Mucosa of descending colon (tissue), 3 donors: ENCODE results near the gene SH3BP1. TPM values are rescaled to one million over a fixed set of nuclear protein-coding genes. Genes with fewer than 3 reads are reported as not detected.

Experiments used
- ATAC-seq: fragments of 200-7000 bp; cut with Tn5 transposase; one replicate; pipeline ENCODE4 v1.9.1; 2020; ENCODE audit warnings: mild to moderate bottlenecking, moderate library complexity
- DNase-seq, 3 donors: peaks; one replicate each; pipeline ENCODE4 v3.0.0-alpha.2; 2020
- H3K36me3 ChIP-seq: fragments of 200-600 bp; one replicate; pipeline ENCODE4 v1.8.0; 2021; ENCODE audit warnings: low read depth, mild to moderate bottlenecking
- H3K4me1 ChIP-seq: fragments of 200-600 bp; one replicate; pipeline ENCODE4 v1.8.0; 2021; ENCODE audit warnings: low read depth, mild to moderate bottlenecking
- H3K4me3 ChIP-seq: fragments of 200-600 bp; one replicate; pipeline ENCODE4 v1.8.0; 2021; ENCODE audit warnings: mild to moderate bottlenecking
- H3K9me3 ChIP-seq: fragments of 200-600 bp; one replicate; pipeline ENCODE4 v1.8.0; 2021; ENCODE audit warnings: mild to moderate bottlenecking
- intact Hi-C, 2 donors: fragments of 100-400 bp; cut with DNase I in 1 of 2; cut with micrococcal nuclease in 1 of 2; formaldehyde crosslinking; loops; one replicate each; pipeline versions ENCODE4 v1.11.0 to v1.11.1; 2022; cut with DNase I, micrococcal nuclease
- total RNA-seq, 3 donors: library from RNA; stranded (reverse); fragmentation: NEBNext Ultra II Directional in 2 of 3; extraction: Animal tissue kit (Norgen Biotek cat#: 25700) in 2 of 3; gene quantifications; one replicate each; pipeline versions ENCODE4 v1.2.1 to v1.2.4, GENCODE V29; 2021 to 2023
- TF ChIP-seq, protein P1 (sequence below): fragments of 200-600 bp; IDR thresholded peaks from one replicate; pipeline ENCODE4 v1.8.0; 2022; ENCODE audit warnings: antibody characterized with exemption, mild to moderate bottlenecking
- donor health status: DM: no; HTN: no; CAD: no; lungs with moderate emphysema.
- donor health status: DM: no; HTN: no; CAD: no.
- donor health status: DM: no; HTN: yes; CAD: no.

The SH3BP1 gene
- total RNA-seq, 3 donors from 2014 or later, result 48.8 to 98.2 (median 96.6) TPM

DNA sequence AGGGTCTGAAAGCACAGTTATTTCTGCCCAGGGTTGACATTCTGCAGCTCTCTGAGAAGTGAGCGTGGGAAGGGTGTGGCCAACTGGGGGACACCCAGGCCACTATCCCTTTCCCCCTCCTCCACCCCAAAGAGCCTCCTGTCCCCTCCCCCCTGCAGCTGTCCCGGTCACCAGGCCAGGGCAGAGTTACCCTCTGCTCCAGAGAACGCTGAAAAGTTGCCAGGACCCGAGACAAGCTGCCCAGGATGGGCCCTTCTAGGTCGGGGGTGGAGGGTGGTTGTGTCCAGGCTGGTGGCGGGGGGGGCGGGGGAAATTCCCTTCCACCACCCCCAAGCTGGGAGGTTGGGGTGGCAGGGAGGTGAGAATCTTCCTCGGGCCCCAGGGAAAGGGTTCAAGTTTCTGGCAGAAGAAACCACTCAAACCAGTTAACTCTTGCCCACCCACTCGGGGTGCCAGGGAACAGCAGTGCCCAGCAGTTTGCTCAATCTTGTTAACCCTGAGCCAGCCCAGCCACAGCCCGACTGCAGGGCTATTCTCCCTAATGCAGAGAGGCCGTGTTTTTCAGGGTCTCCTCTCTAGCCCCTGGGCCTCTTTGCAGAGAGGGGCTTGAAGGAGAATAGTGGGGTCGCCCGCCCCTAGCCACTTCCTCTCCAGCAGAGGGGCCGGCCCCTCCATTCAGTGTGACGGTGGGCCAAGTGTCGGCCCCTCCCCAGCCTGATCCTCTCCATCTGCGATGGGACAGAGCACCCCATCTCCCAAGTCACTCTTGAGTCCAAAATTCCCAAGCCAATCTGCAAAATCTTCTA is 36.7 kb downstream of the SH3BP1 start:
- peaks cover 45% of the 10 kb centered on the region for H3K4me1 ChIP-seq
- intact Hi-C loops, result no loop called here
- TF ChIP-seq, protein P1, sequence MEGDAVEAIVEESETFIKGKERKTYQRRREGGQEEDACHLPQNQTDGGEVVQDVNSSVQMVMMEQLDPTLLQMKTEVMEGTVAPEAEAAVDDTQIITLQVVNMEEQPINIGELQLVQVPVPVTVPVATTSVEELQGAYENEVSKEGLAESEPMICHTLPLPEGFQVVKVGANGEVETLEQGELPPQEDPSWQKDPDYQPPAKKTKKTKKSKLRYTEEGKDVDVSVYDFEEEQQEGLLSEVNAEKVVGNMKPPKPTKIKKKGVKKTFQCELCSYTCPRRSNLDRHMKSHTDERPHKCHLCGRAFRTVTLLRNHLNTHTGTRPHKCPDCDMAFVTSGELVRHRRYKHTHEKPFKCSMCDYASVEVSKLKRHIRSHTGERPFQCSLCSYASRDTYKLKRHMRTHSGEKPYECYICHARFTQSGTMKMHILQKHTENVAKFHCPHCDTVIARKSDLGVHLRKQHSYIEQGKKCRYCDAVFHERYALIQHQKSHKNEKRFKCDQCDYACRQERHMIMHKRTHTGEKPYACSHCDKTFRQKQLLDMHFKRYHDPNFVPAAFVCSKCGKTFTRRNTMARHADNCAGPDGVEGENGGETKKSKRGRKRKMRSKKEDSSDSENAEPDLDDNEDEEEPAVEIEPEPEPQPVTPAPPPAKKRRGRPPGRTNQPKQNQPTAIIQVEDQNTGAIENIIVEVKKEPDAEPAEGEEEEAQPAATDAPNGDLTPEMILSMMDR, result no peak
- peaks cover 3% of the 10 kb centered on the region for H3K36me3 ChIP-seq
- DNase-seq (peak; percentile 43 to 70 (median 62)), ATAC-seq (peak; percentile 1)
- H3K9me3 ChIP-seq, result no peaks in the 10 kb centered on the region
- H3K4me3 ChIP-seq, result peak overlapping the region; percentile 17

DNA sequence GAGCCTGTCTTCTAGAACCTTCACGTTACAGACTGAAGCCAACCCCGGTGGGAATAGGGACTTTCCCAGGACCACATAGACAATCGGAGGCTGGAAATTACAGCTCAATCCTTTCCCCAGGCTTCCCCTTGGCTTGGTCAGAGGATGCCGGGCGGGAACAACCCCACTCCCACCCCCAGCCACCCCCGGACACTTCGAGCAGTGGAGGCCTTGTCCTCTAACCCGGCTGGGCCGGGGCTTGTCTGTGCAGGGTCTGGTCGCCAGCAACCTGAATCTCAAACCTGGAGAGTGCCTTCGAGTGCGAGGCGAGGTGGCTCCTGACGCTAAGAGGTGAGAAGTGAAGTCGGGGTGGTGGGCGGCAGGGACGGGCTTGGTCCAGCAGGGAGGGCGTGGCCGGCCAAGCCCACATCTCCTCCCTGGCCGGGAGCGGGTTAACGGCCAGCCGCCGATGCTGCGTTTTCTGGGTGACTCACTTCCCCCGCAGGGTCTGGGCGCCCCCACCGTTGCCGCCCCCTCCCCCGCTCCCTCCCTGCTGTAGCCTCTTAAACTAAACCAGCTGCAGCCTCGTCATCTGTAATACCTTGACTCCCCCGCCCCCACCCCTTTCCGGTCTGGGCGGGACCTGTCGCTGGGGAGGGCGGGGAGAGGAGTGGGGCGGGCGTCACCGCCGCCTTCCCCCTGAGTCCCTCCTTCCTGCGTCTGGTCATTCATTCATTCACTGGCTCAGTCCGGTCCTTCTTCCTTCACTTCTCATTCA is 37.4 kb downstream of the SH3BP1 start:
- intact Hi-C loops, result no loop called here
- TF ChIP-seq, protein P1, result no peak

DNA sequence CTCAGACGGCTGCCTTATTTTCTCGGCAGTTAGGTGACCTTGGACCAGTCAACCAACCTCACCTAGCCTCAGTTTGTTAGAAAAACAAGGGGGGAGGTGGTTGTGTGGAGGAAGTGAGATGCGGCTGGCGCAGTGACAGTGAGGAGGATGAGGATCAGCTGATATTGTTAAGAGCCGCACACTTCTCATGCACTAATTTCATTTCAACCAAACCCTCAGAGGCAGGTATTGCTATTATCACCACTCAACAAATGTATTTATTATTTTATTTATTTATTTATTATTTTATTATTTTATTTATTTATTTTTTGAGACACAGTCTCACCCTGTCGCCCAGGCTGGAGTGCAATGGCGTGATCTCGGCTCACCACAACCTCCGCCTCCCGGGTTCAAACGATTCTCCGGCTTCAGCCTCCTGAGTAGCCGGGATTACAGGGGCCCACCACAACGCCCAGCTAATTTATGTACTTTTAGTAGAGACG is 38.1 kb downstream of the SH3BP1 start:
- TF ChIP-seq, protein P1, result no peak
- Histone ChIP-seq H3K4me1 (peaks cover 52% of the 10 kb centered on the region), H3K36me3 (peaks cover 3% of the 10 kb centered on the region), H3K9me3 (no peaks in the 10 kb centered on the region), H3K4me3 (peak overlapping the region; percentile 17)
- no peak for ATAC-seq
- intact Hi-C loops, result no loop called here
- DNase-seq, result no peak

More for the DNA sequence above, 37.4 kb downstream of the SH3BP1 start:
- Histone ChIP-seq H3K4me3 (peak overlapping the region; percentile 17), H3K9me3 (no peaks in the 10 kb centered on the region), H3K4me1 (peaks cover 52% of the 10 kb centered on the region), H3K36me3 (peaks cover 3% of the 10 kb centered on the region)
- peak; percentile 79 for ATAC-seq
- DNase-seq, result peak; percentile 94 to 95 (median 94)

DNA sequence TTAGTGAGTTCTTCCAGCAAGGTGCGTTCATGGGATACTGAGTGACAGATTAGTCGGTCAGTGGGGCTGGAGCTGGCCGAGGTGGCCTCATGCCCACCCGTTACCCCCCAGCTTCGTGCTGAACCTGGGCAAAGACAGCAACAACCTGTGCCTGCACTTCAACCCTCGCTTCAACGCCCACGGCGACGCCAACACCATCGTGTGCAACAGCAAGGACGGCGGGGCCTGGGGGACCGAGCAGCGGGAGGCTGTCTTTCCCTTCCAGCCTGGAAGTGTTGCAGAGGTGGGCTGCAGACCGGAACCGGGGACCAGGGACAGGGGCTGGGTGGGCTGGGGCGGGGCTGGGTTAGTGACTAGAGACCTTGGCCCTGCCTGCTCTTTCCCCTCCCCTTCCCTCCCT is 38.9 kb downstream of the SH3BP1 start:
- ATAC-seq (no peak), DNase-seq (no peak)
- H3K9me3 ChIP-seq, result no peaks in the 10 kb centered on the region
- TF ChIP-seq, protein P1, result no peak
- peaks cover 3% of the 10 kb centered on the region for H3K36me3 ChIP-seq
- peaks cover 44% of the 10 kb centered on the region for H3K4me1 ChIP-seq
- intact Hi-C loops, result no loop called here
- no peak overlapping the region for H3K4me3 ChIP-seq

DNA sequence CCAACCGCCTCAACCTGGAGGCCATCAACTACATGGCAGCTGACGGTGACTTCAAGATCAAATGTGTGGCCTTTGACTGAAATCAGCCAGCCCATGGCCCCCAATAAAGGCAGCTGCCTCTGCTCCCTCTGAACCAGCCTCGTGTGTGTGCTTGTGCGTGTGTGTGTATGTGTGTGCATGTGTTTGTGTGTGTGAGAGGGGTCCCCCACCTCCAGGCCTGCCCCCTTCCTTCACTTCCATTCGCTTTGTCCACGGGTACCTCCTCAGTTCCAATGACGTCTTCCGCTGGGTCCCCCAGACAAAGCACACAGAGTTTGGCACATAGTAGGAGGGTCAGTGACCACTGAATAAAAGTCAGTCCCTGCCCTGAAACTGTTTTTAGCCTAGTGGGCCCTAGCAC is 40.2 kb downstream of the SH3BP1 start:
- intact Hi-C loops, result loop anchor here (5.0 to 10.0 kb wide), 2 partner anchors 37 to 55 kb away; no protein-coding TSS in a partner anchor
- Histone ChIP-seq H3K9me3 (no peaks in the 10 kb centered on the region), H3K4me1 (peaks cover 42% of the 10 kb centered on the region), H3K36me3 (peaks cover 3% of the 10 kb centered on the region), H3K4me3 (no peak overlapping the region)
- DNase-seq (no peak), ATAC-seq (no peak)
- TF ChIP-seq, protein P1, result no peak
